Stimulated activated CD8-positive, alpha-beta memory T cell treated with anti-CD3 and anti-CD28 coated beads, Interleukin-12 subunit alpha, Interleukin-12 subunit beta, amount 100 ng/mL, for 4 hours (primary cell): ENCODE data around the gene SGTB.
"Not testable (repeated sequence)": the region's sequence is repeated elsewhere in the genome, so short reads cannot be mapped to it uniquely, and the experiment has no call there.

Source experiments
- DNase-seq: peaks from one replicate; pipeline ENCODE4 v3.0.0-alpha.2; 2020; ENCODE audit warnings: low read depth

Gene SGTB

DNA sequence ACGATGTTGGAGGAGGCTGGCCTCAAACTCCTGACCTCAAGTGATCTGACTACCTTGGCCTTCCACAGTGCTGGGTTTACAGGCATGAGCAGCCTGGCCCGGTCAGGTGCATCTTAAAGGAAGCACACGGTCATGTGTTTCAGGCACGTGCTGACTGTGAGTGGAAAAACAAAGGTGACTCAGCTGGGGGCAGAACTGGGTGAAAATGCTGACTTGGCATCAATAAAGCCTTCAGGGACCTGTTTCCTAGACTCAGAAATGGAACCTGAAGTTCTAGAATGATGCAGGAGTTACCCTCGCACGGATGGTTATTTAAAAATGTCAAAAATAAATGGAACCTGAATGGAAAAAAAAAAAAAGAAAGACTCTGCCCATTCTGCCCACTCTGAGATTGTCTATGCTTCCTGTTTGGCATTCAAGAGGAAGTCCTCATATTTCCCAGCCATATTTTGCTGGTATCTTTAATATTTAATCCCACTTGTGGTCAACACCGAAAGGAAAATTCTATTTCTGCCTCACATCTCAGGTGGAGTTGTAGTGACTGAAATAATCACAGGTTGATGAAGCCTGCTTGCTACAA is 12.4 kb upstream of the SGTB start:
- not testable (repeated sequence) for DNase-seq

DNA sequence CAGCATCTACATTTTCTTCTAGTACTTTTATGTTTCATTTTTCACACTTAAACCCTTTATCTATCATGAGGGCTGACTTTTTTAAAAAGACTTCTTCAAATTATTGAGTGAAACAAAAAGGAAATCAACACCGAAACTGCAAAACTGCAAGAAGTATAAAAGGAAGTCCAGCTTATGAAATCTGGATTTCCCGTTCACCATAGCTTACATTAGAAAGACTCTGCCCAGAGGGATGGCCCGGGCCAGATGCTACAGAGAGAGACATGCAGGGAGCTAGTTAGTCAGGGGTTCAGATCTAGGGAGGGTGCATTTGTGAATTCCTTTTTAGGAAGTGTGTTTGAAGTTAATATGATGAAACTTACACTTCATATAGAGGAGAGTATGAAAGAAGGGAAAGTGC is 10.1 kb upstream of the SGTB start:
- DNase-seq, result not testable (repeated sequence)

DNA sequence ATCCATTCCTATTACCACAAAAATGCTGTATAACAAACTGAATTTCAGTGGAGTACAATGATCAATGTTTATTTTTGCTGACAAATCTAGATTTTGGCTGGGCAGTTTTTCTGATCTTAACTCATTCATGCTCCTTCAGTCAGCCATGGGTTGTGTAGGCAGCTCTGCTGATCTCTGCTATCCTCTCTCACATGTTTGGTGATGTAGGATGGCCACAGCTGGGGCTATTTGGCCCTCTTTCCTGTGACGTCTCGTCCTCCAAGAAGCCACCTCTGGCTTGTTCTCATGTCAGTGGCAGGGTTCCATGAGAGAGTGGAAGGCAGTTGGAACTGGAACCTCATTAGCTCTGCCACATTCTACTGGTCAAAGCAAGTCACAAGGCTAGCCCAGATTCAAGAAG is 9.0 kb upstream of the SGTB start:
- no peak for DNase-seq

DNA sequence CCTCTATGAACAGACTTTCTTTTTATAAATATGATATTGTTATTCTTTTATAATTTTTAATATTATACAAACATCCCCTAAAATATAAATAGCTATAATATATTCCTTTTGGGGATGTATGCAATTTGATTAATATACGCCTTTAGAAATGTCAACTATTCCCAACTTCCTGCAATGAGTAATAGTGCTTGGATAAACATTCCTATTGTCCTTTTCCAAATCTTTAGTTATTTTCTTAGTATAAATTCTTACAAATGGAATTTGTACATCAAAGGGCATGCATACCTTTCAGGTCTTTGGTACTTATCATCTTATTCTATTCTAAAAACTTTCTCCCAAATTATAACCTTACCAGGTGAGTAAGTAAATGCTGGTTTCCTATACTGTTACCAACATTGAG is 6.3 kb upstream of the SGTB start:
- DNase-seq, result no peak

DNA sequence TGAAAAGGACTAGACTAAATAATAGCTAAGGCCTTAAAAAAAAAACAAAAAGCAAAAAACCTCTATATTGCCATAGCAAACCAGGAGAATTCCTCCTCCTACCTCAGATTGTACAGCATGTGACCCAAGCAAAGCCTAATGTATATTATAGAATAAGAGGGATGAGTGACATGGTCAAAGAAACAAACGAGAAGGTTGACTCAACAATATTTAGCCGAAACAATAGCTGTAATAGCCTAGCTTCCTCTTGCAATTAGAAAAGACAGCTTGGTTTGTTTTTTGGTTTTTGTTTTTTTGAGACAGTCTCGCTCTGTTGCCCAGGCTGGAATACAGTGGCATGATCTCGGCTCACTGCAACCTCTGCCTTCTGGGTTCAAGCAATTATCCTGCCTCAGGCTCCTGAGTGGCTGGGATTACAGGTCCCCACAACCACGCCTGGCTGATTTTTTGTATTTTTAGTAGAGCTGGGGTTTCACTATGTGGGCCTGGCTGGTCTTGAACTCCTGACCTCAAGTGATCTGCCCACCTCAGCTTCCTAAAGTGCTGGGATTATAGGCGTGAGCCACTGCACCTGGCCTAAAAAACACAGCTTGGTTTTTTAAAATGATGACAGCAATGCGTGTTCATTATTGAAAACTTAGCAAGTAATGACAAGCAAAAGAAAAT is 5.7 kb upstream of the SGTB start:
- no peak for DNase-seq

DNA sequence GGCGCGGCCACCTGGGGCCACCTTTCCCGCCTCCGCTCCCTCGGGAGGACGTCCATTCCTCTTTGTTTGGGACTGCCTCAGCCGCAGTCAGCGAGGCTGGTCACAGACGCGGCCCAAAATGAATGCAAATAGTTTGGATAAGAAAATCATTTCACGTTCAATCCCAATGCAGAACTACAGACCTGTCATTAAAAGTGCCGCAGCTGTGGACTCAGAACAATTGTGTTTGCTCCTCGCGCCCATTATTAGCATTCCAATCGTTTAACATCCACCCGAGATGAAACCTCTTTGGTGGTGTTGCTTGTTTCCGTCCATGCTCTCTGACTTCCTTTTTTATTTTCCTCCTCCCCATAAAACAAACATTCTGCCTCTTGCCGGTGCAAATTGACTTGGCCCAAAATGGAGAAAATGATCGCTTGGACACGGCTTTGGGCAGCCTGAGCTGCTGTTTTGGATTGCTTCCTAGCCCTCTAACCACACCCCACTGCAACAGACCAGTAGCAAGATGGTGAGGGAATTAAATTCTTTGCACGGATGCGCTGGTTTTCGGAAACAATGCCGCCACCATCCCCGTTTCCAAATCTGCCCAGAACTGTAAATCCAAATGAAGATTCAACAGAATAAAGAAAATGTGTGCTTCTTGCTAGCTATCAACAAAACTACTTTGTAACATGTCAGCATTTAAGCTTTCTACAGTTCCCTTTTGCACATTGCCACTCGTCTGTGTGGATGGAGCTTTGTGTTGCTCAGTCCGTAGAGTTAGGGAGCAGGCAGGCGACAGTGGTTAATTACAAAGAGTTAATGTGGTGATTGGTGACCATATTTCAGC is 880 bp upstream of the SGTB start:
- no peak for DNase-seq

DNA sequence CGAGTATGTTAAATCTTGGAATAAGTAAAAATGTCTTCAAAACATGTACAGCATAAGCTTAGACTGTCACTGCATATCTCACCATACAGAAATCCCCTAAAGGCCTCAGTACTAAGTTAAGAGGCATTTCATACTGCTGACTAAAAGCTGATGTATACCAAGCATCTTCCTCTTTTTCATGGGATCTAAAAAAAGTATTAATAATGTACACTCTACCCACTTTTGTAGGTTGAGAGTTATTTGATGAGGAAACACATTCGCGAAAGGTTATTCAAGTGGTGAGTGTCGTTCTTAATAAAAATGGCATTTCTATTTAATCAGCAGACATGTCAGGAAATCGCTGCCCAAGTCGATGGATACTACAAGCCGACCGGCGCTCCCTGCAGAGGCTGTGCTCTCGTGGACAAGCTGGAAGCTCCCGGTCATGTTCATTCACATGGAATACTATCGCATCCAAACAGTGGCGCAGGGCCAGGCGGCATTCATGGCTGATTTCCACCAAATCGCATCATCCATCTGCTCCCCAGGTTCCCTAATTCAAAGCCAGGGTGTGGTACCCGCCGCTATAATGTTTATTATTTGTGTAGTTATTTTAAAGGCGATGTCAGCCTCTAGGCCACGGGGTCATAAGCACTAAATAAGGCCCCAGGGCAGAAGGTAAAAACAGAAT is 724 bp downstream of the SGTB start:
- DNase-seq, result no peak

DNA sequence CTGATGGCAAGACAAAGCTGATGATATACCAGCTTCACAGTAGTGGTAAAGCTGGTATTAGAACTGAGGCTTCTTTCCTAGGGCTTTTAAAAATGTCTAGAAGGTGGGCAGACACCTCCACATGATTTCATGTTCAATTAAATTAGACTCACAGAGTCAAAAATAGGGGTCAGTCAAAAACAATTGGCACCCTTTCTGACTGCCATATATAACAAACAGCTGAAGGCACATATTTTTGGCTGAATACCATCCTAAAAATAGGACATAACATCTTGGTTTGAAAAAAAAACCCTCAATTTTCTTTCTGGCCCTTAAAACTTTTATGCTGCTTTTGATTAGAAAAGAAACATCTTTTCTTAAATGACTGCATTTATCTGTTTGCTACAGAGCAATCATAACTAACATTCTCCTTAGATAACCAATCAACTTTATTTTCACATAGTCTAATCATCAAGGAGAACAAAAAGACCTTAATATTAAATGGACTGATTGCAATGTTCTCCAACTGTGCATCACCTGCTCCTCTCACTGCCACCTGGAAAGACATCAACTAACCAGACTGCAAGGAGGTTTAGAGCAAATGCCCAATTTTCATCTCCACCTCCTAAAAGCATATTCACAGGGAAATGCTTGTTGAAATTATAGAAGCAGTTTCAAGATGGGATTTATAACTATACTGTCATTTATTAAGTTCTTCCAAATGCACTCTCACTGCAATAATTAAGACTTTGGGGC is 3.2 kb downstream of the SGTB start:
- DNase-seq, result no peak

DNA sequence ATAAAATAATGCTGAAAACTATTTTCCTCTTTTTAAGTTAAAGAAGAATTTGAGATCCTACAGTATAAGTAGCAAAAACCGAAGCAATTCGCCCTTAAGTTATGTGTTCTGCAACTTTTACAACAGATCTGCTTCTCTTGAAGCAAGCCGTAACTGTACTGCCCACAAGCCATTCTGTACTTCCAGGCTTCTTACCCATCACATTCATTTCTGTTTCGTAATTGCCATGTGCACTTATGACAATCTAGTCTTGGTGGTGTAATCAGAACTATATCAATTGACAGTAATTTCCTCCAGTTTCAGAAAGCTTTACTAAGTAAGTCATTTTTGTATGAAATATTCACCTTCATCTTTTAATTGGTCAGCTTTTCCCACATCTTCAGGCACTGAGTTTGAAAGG is 13.8 kb downstream of the SGTB start:
- DNase-seq, result no peak

DNA sequence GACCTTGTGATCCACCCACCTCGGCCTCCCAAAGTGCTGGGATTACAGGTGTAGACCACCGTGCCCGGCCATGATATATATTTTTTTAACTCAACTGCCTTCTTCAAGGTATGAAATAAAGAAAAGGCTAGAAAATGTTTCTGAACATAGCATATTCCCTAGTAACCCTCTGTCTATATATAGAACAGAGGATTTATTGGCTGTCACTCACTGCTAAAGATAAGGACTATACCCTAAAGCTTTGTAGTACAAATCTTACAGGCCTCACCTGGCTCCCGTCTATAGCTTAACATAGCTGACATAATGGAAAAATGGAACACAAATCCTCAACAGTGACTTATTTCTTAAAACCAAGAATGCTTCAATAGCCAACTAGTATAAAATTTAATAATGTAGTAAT is 14.2 kb downstream of the SGTB start:
- DNase-seq, result no peak

DNA sequence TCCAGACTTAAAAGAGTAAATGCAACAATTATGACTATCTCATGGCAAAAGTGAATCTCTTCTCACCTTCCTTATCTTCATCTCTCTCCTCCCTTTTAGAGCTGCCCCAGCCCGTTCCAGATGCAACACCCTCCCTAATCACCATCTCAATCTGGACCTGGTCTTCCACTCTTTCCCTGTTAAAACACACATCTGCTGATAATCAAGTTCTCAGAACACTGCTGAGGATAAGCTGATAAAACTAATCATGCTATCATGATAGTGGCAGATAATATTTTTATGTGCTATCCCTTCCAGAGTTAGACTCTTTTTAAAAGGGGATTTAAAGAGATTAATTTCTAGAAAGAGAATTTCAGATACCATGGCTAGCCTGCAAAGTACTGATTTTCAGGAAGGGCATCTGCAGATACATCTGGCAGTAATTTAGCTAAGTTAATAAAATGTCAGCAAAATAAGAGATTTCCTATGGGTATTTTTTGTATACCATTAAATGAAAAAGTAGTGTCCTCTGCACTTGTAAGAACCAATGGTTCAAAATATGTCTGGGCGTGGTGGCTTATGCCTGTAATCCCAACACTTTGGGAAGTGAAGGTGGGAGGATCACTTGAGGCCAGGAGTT is 17.2 kb downstream of the SGTB start:
- DNase-seq, result no peak

DNA sequence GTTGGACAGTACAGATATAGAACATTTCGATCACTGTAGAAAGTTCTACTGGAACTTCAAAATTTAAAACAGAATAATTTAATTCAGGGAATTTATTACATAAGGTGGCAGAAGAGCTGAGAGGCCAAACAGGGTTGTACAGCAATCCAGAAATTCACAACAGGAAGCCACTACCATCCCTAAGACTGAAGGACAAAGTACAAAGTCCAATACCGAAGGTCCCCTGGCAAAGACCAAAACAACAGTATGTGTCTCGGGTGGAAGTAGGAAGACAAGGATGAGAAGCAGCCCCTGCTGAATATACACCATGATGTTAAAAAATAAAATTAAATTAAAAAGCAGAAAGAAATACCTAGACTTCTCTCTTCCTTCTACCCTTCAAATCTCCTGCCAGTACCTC is 19.9 kb downstream of the SGTB start:
- DNase-seq, result no peak

DNA sequence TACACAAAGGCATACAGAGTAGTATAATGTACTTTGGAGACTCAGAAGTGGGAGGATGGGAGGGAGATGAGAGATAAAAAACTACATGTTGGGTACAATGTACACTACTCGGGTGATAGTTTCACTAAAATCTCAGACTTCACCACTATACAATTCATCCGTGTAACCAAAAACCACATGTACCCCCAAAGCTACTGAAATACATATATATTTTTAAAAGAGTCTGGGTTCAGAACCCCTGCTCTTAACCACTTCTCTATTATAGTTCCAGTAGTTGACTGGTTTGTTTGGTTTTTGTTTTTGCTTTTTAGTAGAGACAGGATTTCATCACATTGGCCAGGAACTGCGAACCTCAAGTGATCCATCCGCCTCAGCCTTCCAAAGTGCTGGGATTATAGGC is 22.6 kb downstream of the SGTB start:
- no peak for DNase-seq

DNA sequence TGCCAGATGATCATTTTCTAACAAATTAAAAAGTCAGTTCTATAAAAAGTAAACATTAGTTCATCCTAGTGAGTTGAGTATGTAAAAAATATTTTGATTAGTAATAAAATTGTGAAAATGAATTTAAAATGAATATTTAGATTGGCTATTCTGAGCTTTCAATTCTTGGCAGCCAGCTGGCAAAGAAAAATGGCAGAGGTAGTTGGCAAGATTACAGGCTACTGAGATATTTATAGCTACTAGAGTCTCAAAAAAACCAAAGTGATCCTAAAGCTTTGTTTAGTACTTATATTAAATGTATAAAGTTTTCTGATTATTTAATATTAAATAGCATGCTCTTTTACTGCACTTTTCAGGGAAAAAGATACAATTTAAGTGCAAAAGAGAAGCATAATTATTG is 25.0 kb downstream of the SGTB start:
- DNase-seq, result no peak

DNA sequence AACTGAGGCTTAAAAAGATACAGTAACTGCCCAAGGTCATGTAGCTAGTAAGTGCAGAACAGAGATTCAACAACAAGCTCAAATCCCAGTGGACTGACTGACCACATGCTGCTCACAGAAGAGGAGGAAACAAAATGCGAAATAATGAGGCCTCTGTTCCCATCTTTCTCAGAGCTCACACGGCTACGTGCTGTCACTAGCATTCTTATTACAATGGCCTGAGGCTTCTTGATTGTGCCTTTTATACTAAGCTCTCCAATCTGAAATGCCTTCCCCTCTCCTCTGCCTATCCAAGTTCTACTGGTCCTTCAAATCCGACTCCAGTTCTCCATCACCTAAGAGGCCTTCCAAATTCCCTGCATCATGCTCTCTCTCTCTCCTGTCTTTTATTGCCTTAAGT is 26.0 kb downstream of the SGTB start:
- no peak for DNase-seq

DNA sequence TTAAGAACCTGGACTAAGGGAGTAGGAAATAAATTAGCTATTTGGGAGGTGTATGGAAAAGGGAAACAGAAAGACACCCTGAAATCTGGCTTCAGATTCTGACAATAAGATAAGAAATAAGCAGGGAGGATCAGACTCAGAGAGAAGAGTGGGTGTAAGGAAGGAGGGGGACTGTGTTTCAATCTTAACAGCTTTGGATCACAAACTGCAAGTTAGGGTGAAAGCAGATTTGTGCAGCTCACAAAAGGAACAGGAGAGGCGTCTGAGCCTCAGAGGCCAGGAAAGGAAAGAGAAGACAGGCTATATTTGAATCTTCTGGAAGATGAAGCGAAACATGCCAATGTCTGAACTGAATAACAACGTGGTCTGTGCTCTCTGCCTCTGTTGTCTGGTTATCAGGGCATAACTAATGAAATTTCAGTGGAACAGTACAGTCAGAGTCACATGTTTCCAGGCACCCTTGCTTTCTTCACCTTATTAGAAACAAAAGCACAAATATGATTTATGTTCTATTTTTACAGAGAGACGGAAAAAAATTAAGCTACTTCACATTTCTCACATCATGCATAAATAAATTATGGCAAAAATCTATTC is 26.6 kb downstream of the SGTB start:
- DNase-seq, result no peak

DNA sequence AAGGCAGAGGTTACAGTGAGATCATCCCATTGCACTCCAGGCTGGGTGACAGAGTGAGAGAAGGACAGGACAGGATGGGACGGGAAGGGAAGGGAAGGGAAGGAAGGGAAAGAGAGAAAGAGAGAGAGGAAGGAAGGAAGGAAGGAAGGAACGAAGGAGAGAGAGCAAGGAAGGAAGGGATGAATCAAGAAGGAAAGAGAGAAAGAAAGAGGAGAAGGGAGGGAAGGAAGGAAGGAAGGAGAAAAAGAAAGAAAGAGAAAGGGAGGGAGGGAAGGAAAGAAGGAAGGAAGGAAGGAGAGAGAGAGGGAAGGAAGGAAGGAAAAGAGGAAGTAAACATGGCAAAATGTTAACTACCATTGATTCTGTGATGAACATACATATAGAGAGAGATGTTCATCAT is 28.8 kb downstream of the SGTB start:
- no peak for DNase-seq

DNA sequence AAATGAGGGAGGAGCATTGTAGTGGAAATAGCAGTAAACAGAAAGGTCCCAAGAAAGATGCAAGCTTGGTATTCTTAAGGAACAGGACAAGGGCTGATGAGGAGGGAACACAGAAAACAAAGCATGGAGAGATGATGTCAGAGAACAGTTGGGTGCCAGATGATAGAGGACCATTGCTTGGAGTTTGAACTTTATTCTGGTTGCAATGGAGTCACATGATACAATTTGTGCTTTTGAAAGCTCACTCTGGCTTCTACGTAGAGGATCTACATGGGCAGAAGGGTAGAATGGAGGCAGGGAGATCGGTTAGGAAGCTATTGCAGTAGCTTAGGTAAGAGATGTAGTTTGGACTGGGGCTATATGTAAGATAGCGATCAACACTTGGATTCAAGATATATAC is 39.8 kb downstream of the SGTB start:
- DNase-seq, result no peak

DNA sequence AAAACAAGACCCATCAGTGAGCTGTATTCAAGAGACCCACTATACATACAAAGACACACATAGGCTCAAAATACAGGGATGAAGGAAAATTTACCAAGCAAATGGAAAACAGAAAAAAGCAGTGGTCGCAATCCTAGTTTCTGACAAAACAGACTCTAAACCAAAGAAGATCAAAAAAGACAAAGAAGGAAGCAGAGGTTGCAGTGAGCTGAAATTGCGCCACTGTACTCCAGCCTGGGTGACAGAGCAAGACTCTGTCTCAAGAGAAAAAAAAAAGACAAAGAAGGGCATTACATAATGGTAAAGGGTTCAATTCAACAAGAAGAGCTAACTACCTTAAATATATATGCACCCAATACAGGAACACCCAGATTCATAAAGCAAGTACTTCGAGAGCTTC is 45.9 kb downstream of the SGTB start:
- DNase-seq, result not testable (repeated sequence)

DNA sequence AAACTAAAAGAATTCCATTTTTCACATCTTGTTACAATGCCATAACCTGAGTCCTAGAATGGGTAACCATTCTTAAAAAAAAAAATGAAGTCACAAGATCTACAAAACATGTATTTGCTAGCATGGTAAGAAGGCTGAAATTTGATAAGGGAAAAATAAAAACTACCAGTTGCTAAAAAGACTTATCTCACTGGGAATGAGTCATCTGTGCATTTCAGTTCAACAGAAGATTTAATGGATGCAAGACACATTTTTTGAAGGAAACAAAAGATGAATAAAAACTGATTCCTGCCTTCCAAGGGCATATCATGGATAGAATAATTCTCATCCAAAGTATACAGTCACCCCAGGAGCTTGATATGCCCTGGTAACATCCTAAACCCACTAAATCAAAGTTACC is 47.2 kb downstream of the SGTB start:
- no peak for DNase-seq

DNA sequence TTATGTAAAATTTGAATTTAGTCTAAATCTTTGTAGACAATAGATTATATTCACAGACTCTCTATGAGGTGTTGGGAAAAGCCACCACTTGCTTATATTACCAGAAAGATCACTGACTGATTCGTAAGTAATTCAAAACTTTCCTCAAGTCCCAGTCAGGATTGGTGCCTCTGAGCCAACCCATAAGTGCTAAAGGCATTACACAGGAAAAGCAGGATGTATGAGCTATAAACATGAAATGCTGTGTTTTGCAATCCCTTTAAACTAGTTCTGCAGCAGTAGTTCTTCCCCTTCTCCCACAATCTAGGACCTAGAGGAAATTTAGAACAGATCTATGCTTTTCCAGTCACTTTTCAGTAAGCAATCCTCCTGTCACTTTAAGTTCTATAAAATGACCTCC is 49.1 kb downstream of the SGTB start:
- no peak for DNase-seq
